GM12801 (cell line): ENCODE results near the gene TSPOAP1.

Experiments used
- CTCF ChIP-seq: IDR thresholded peaks from one replicate; pipeline ENCODE4 v1.5.1; 2011; ENCODE audit warnings: control low read depth; ENCODE audit not compliant: insufficient read length; ENCODE audit errors: extremely low read depth

Gene TSPOAP1

GRCh38 chr17:58289869-58290268 lies 38.7 kb downstream of the TSPOAP1 start:
- no peak for TF ChIP-seq CTCF

GRCh38 chr17:58285422-58285810 lies 43.2 kb downstream of the TSPOAP1 start:
- no peak for TF ChIP-seq CTCF

- no peak for TF ChIP-seq CTCF
Observed at GRCh38 chr17:58284613-58285421, 43.8 kb downstream of the TSPOAP1 start.

- TF ChIP-seq CTCF, result no peak
Observed at GRCh38 chr17:58283674-58284612, 44.7 kb downstream of the TSPOAP1 start.

- TF ChIP-seq CTCF, result no peak
Observed at GRCh38 chr17:58282442-58282841, 46.2 kb downstream of the TSPOAP1 start.

GRCh38 chr17:58281511-58282011 lies 47.0 kb downstream of the TSPOAP1 start:
- TF ChIP-seq CTCF, result no peak
